Esophagus squamous epithelium (tissue), 4 donors: ENCODE results near the gene SIX6.

Experiments
- POLR2A ChIP-seq, 4 donors: fragments of 450-650 bp; IDR thresholded peaks; one replicate each; pipeline ENCODE4 v1.6.1; 2017; ENCODE audit warnings: antibody characterized with exemption in 4 of 4, mild to moderate bottlenecking in 4 of 4, moderate library complexity in 3 of 4
- TF ChIP-seq, protein P1 (sequence below), 6 experiments: fragments of 450-650 bp in 4 of 6; fragments of 200-600 bp in 2 of 6; sonication (generic) in 2 of 6; IDR thresholded peaks; one replicate each; pipeline ENCODE4 v1.5.1; 2016 to 2019; ENCODE audit warnings: antibody characterized with exemption in 6 of 6, mild to moderate bottlenecking in 4 of 6, moderate library complexity in 4 of 6

DNA sequence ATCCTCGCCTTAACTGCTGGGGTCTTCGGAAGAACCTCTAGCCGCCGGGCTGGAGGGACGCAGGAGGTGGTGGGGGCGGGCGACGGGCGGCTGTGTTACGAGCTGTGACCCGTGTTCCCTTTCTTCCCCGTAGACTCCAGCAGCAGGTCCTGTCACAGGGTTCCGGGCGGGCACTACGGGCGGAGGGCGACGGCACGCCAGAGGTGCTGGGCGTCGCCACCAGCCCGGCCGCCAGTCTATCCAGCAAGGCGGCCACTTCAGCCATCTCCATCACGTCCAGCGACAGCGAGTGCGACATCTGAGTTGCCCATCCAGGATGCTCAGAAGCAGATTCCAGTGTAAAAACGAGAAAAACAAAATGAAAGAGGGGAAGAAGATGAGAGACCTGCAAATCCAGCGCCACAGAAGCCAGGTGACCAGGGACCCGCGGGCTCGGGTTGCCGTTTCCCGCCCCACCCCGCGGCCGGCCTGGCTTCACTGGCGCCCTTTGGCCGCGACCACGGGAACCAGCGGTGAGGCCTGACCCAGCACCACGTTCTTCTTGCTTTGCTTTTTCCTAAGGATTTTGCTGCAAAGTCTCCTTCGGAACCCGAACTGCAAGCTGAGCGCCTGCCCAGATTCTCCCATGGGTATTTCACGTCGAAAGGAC is 2.1 kb downstream of the SIX6 start:
- TF ChIP-seq POLR2A (IDR thresholded peaks at IDR 0.05), result no peak
- TF ChIP-seq, protein P1, sequence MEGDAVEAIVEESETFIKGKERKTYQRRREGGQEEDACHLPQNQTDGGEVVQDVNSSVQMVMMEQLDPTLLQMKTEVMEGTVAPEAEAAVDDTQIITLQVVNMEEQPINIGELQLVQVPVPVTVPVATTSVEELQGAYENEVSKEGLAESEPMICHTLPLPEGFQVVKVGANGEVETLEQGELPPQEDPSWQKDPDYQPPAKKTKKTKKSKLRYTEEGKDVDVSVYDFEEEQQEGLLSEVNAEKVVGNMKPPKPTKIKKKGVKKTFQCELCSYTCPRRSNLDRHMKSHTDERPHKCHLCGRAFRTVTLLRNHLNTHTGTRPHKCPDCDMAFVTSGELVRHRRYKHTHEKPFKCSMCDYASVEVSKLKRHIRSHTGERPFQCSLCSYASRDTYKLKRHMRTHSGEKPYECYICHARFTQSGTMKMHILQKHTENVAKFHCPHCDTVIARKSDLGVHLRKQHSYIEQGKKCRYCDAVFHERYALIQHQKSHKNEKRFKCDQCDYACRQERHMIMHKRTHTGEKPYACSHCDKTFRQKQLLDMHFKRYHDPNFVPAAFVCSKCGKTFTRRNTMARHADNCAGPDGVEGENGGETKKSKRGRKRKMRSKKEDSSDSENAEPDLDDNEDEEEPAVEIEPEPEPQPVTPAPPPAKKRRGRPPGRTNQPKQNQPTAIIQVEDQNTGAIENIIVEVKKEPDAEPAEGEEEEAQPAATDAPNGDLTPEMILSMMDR (IDR thresholded peaks at IDR 0.05), result no peak
